Mesothelial cell of epicardium (in vitro differentiated cells): ENCODE results near the gene NIPSNAP2. TPM values are rescaled to one million over a fixed set of nuclear protein-coding genes. Genes with fewer than 3 reads are reported as not detected.

Experiments
- DNase-seq, 2 experiments: peaks; one replicate each; pipeline ENCODE4 v3.0.0; 2021; ENCODE audit warnings: low spot score in 2 of 2; ENCODE audit not compliant: unreplicated experiment in 2 of 2
- H3K27ac Mint-ChIP-seq: 2 replicates; pipeline ENCODE4 v1.8.0; 2021; ENCODE audit warnings: mixed read lengths
- H3K27me3 Mint-ChIP-seq: 2 replicates; pipeline ENCODE4 v1.8.0; 2021; ENCODE audit warnings: low read depth, mixed read lengths
- H3K36me3 Mint-ChIP-seq: 2 replicates; pipeline ENCODE4 v1.8.0; 2021; ENCODE audit warnings: mixed read lengths
- H3K4me1 Mint-ChIP-seq: 2 replicates; pipeline ENCODE4 v1.8.0; 2021; ENCODE audit warnings: mixed read lengths
- H3K4me3 Mint-ChIP-seq: 2 replicates; pipeline ENCODE4 v1.8.0; 2021; ENCODE audit warnings: mild to moderate bottlenecking, moderate library complexity, mixed read lengths
- H3K9me3 Mint-ChIP-seq: 2 replicates; pipeline ENCODE4 v1.8.0; 2021; ENCODE audit warnings: mixed read lengths
- CTCF ChIP-seq: fragments of 200-600 bp; sonication (generic); IDR thresholded peaks from one replicate; pipeline ENCODE4 v1.5.0; 2021; ENCODE audit warnings: antibody characterized with exemption; ENCODE audit not compliant: unreplicated experiment
- total RNA-seq: library from RNA; stranded (reverse); gene quantifications from 3 replicates; pipeline ENCODE4 v1.2.1, GENCODE V29; 2021

NIPSNAP2 gene
- total RNA-seq, 1 donor from 2014 or later = 63.4 TPM

- H3K9me3 Mint-ChIP-seq = no peaks in the 10 kb centered on the region
- H3K27ac Mint-ChIP-seq = no peak overlapping the region
- H3K4me3 Mint-ChIP-seq = no peak overlapping the region
- TF ChIP-seq CTCF = no peak
- peaks cover 15% of the 10 kb centered on the region for H3K4me1 Mint-ChIP-seq
- peaks cover 18% of the 10 kb centered on the region for H3K36me3 Mint-ChIP-seq
- DNase-seq = no peak
- no peaks in the 10 kb centered on the region for H3K27me3 Mint-ChIP-seq
These were observed 6.2 kb downstream of the NIPSNAP2 start for GRCh38 chr7:55970561-55970960.

DNA sequence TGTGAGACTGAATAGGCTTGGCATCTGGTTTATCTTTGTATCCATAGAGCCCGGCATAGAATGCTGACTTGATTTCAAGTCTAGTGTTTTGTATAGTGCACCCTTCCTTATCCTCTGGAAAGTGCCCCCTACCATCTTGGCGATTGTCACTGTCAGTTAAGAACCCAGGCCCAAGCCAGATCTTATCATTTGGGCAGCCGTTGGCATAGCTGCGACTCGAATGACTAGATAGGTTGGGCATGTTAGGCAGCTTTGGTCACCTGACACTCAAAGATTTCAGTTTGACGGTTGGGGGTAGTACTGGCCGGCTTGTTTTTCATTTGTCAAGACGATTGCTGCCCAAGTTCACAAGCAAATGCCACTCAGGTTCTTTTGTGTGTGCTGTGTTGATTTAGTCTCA lies 6.6 kb downstream of the NIPSNAP2 start:
- Mint-ChIP-seq H3K4me1 (peaks cover 11% of the 10 kb centered on the region), H3K36me3 (peaks cover 18% of the 10 kb centered on the region), H3K9me3 (no peaks in the 10 kb centered on the region), H3K27me3 (no peaks in the 10 kb centered on the region), H3K4me3 (no peak overlapping the region), H3K27ac (no peak overlapping the region)
- no peak for TF ChIP-seq CTCF
- no peak for DNase-seq

DNA sequence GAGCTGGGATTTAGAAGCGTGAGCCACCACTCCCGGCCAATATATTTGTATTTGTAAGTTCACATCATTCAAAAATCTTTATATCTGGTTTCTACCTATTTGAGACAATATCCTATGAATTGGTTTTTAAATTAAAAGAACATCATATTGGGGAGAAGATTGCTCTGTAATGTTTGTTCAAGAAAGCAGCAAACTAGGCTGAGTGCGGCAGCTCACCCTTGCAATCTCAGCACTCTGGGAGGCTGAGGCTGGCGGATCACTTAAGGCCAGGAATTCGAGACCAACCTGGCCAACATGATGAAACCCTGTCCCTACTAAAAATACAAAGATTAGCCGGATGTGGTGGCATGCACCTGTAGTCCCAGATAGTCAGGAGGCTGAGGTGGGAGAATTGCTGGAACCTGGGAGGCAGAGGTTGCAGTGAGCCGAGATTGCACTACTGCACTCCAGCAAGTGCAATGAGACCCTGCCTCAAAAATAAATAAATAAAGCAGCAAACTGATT lies 9.4 kb downstream of the NIPSNAP2 start:
- Mint-ChIP-seq H3K9me3 (no peaks in the 10 kb centered on the region), H3K27me3 (no peaks in the 10 kb centered on the region)

GRCh38 chr7:55975988-55976633 lies 11.7 kb downstream of the NIPSNAP2 start:
- Mint-ChIP-seq H3K27ac (no peak overlapping the region), H3K4me3 (no peak overlapping the region), H3K9me3 (no peaks in the 10 kb centered on the region), H3K4me1 (peaks cover 13% of the 10 kb centered on the region), H3K27me3 (no peaks in the 10 kb centered on the region), H3K36me3 (peaks cover 18% of the 10 kb centered on the region)
- DNase-seq = no peak
- TF ChIP-seq CTCF = no peak

More for the DNA sequence above, 9.4 kb downstream of the NIPSNAP2 start:
- H3K4me3 Mint-ChIP-seq = no peak overlapping the region
- no peak overlapping the region for H3K27ac Mint-ChIP-seq
- peaks cover 13% of the 10 kb centered on the region for H3K36me3 Mint-ChIP-seq
- H3K4me1 Mint-ChIP-seq = peaks cover 16% of the 10 kb centered on the region
- DNase-seq = no peak
- TF ChIP-seq CTCF = no peak

GRCh38 chr7:55977831-55978230 lies 13.4 kb downstream of the NIPSNAP2 start:
- no peaks in the 10 kb centered on the region for H3K27me3 Mint-ChIP-seq
- H3K4me3 Mint-ChIP-seq = no peak overlapping the region
- H3K36me3 Mint-ChIP-seq = peaks cover 23% of the 10 kb centered on the region
- H3K27ac Mint-ChIP-seq = peak overlapping the region; percentile 36
- DNase-seq = no peak
- peaks cover 11% of the 10 kb centered on the region for H3K4me1 Mint-ChIP-seq
- H3K9me3 Mint-ChIP-seq = no peaks in the 10 kb centered on the region
- TF ChIP-seq CTCF = no peak
